Activated CD8-positive, alpha-beta memory T cell treated with anti-CD3 and anti-CD28 coated beads, Interleukin-2, amount 50 U/mL, for 24 hours (primary cell): ENCODE results near the gene AGAP2.
"Not testable (repeated sequence)": the region's sequence is repeated elsewhere in the genome, so short reads cannot be mapped to it uniquely, and the experiment has no call there.

ENCODE experiments used
- DNase-seq: peaks from one replicate; pipeline ENCODE4 v3.0.0-alpha.2; 2020; ENCODE audit errors: extremely low read depth

Gene AGAP2

GRCh38 chr12:57694459-57695019 lies 44.0 kb downstream of the AGAP2 start:
- no peak for DNase-seq

- DNase-seq: peak; percentile 93
These were observed 44.7 kb downstream of the AGAP2 start, which contains the start of gene OS9 for GRCh38 chr12:57693659-57694458. TSS of gene OS9 (plus strand) at chr12:57694132. CDS start at chr12:57694162, 30 bp downstream.

GRCh38 chr12:57693317-57693658 lies 45.3 kb downstream of the AGAP2 start:
- no peak for DNase-seq

GRCh38 chr12:57692500-57692899 lies 46.0 kb downstream of the AGAP2 start:
- DNase-seq: no peak

GRCh38 chr12:57688931-57689330 lies 49.6 kb downstream of the AGAP2 start:
- no peak for DNase-seq

- no peak for DNase-seq
These were observed 50.7 kb downstream of the AGAP2 start for GRCh38 chr12:57687862-57688261.

GRCh38 chr12:57679697-57680096 lies 58.8 kb downstream of the AGAP2 start:
- DNase-seq: no peak

GRCh38 chr12:57677947-57678346 lies 60.6 kb downstream of the AGAP2 start:
- not testable (repeated sequence) for DNase-seq

- no peak for DNase-seq
These were observed 63.9 kb downstream of the AGAP2 start for GRCh38 chr12:57674691-57675090.
